Activated CD8-positive, alpha-beta memory T cell treated with anti-CD3 and anti-CD28 coated beads for 48 hours (primary cell): Measurements from ENCODE around the gene HSPA6.
"Not testable (repeated sequence)": the region's sequence is repeated elsewhere in the genome, so short reads cannot be mapped to it uniquely, and the experiment has no call there.

ENCODE experiments used
- DNase-seq, 3 experiments: peaks; one replicate each; pipeline ENCODE4 v3.0.0-alpha.2; 2020; ENCODE audit warnings: low read depth in 2 of 3, low spot score in 2 of 3

The HSPA6 gene

GRCh38 chr1:161531986-161532643 lies 7.8 kb downstream of the HSPA6 start:
- DNase-seq, result no peak

DNA sequence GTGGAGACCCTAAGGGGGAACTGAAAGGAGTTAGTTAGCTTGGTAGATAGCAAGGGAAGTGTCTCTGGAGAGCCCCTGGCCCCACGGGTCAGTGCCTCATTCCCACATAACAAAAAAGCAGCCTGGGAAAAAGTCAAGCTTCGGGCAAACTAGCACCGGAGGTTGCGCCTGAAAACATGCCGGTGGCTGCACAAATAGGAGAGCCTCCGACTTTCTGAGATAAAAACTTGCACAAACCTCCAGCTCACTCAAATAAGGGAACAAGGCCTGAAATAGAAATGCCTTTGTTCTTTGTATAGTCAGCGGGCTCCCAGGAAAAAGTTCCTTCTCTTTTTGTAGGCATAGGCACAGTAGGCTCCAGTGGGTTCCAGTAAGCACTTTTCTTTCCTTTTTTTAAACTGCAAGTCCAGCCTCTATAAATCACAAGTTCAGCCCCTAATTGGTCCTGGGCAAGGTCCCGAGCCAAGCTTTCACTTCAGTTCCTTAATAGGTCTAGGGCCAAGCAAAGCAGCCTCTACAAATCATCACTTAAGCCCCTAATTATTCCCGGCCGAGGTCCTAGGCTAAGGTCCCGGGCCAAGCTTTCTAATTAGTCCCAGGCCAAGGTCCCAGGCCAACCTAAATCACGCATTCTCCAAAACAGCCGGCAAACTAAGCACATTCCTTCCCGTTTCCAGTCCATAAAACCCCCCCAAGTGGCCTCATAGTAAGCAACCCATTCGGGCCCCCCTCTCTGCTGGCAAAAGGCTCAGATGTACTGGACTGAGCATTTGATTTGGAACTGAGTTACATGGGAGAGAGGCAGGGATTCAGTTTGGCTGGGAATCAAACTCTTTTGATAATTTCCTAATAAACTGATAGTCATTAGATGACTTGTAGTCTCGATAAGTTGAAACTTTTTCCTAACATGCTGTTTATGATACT lies 8.6 kb downstream of the HSPA6 start:
- DNase-seq, result not testable (repeated sequence)

DNA sequence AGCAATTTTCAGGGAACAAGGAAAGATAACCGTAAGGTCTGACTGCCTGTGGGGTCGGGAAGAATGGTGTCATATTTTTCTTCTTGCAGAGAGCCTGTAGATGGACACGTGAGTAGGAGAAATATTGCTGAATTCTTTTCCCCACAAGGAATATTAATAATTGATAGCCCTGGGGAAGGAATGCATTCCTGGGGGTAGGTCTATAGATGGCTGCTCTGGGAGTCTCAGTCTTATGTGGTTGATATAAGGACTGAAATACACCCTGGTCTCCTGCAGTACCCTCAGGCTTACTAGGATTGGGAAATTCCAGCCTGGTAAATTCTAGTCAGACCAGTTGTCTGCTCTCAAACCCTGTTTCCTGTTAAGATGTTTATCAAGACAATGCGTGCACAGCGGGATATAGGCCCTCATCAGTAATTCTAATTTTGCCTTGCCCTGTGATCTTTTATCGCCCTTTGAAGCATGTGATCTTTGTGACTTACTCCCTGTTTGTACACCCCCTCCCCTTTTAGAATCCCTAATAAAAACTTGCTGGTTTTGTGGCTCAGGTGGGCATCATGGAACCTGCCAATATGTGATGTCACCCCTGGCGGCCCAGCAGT lies 12.8 kb downstream of the HSPA6 start:
- DNase-seq, result not testable (repeated sequence)

DNA sequence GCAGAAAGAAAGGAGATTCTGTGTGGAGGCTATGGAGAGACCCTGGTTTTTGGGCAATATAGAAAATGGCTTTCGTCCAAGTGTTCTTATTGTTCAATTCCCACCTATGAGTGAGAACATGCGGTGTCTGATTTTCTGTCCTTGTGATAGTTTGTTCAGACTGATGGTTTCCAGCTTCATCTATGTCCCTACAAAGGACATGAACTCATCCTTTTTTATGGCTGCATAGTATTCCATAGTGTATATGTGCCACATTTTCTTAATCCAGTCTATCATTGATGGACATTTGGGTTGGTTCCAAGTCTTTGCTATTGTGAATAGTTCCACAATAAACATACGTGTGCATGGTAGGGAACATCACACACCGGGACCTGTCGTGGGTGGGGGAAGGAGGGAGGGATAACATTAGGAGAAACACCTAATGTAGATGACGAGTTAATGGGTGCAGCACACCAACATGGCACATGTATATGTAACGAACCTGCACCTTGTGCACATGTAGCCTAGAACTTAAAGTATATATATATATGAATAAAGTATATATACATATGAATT lies 14.7 kb downstream of the HSPA6 start:
- DNase-seq, result not testable (repeated sequence)

GRCh38 chr1:161539731-161540569 lies 15.6 kb downstream of the HSPA6 start:
- DNase-seq, result peak; percentile 88 to 100 (median 99)

DNA sequence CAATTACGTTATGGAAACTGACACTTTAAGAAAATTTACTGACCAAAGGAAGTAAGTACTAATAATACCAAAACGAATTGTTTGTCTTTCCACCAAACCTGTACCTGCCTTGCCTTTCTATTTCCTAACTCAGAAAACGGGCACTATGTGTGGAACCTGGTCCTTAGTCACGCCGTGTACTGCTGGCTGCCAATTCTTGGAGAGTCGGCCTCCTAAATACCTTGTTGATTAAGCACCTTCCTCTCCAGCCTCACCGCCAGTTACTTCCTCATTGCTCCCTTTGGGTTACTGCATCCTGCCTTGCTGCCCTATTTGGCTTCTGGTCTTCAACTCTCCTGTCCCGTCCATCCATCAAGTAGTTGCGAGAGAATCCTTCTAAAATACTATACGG lies 16.2 kb downstream of the HSPA6 start:
- DNase-seq, result not testable (repeated sequence)

DNA sequence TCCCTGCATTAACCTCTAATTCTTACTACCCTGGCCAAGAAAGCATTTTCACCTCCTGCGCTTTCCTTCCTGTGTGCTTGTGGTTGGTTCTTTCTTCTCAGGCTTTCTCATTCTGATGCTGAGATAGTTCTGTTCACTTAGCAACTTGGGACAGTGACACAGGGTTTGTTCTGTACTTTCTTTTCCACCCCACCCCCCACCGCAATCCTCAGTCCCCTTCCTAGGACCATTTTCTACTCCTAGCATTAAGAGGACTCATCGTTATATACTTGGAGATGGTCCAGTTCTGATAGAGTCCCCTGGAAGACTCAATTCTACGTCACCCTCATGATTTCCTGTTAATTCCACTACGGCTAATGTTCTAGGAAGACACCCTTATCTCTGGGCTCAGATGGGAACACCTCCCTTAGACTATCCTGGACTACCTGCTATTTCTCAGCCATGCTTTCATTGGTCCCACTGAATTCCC lies 17.8 kb downstream of the HSPA6 start:
- not testable (repeated sequence) for DNase-seq

DNA sequence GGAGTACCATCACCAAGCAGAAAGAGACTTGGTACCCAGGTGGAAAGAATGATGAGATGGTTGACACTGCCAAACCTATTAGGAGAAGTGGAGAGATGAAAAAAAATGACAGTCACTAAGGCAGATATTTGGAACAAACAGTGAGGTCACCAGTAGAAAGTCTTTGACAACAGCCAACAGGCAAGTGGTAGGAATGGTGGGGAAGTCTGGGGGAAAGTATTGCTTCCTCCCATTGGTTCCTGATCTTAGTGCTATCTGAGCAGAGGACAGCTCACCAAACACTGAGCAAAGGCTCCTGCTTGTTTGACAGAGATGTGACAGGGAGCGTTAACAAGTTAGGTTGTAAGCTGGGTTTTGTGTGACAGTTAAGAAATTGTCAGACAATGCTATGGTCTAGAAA lies 18.8 kb downstream of the HSPA6 start:
- not testable (repeated sequence) for DNase-seq

DNA sequence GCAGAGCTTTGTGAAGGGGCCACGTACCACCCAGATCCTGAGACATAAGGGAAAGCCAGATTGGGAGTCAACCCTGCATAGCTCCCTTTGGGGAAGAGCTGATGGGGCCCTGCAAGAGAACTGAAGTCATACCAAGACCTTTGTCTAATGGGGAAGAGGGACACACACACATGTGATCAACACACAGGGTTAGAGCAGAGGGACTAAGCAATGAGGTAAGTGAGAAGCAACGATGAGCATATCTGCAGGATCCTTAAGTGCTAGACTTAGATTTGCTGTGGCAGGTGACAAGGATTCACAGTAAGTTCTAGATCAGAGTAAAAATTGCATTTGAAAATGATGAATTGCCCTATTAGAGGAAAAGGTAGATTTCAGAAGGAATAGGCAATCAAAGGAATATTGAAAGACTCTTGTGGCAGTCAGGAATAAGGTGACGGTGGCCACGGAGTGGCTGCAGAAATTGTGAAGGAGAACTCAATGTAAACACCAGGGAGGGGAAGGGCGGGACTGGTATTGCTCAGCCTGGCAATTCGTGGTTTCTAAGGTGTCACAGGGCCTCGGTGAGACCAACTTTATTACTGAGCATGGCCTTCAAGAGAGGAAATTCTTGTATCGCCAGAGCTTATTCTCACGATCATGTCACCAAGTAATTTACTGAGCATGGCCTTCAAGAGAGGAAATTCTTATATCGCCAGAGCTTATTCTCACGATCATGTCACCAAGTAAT lies 20.8 kb downstream of the HSPA6 start:
- DNase-seq, result not testable (repeated sequence)

DNA sequence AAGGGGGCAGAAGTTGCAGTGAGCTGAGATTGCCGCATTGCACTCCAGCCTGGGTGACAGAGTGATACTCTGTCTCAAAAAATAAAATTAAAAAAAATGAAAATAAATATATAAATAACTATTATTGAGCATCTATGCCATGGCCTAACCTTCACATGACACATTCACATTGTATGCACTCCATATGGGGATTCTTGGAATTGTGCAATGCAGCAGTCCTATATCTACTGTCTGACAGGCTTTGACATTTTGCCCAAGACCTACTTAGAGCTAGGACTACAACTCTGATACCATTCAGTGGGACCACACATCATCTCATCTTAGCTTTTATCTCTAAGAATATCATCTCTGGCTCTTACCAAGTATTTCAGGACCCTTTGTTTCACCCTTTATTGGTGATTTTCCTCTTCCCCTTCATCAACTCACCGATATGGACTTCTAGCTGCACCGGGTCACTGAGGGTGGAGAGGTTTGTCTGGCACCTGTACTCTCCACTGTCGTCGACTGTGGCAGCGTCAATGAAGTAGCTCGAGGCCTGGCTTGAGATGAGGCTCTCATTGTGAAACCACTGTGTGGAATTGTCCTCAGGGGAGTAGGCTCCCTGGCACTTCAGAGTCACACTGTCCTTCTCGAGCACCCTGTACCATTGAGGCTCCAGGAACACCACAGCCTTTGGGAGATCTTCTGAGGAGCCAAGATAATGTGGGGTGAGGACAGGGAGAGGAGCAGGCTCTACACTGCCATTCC lies 23.8 kb downstream of the HSPA6 start:
- not testable (repeated sequence) for DNase-seq

- not testable (repeated sequence) for DNase-seq
Observed at GRCh38 chr1:161548749-161549406, 24.5 kb downstream of the HSPA6 start.

DNA sequence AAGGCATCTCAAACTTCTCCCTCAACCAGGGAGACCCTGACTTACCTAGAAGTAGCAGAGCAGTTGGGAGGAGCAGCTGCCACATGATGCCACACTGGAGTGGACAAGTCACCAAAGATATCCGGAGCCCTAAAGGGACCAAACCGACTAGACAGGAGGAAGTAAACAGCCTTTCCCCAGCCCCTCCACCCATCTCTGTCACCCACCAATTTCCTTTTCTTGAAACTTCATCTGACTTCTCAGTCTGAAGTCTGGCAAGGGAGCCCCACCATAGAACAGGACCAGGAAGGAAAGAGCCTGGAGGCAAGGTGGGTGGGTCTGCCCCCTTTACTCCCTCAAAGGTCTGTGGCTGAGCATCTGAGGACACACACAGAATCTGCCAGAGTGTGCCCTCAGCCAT lies 25.3 kb downstream of the HSPA6 start, which contains the start of gene FCGR3A:
FCGR3A (minus strand) TSS at position 167 of the 400 bp plus-strand sequence; CDS start at position 85, 82 bp downstream.
- DNase-seq, result no peak

GRCh38 chr1:161550942-161551341 lies 26.6 kb downstream of the HSPA6 start:
- not testable (repeated sequence) for DNase-seq

DNA sequence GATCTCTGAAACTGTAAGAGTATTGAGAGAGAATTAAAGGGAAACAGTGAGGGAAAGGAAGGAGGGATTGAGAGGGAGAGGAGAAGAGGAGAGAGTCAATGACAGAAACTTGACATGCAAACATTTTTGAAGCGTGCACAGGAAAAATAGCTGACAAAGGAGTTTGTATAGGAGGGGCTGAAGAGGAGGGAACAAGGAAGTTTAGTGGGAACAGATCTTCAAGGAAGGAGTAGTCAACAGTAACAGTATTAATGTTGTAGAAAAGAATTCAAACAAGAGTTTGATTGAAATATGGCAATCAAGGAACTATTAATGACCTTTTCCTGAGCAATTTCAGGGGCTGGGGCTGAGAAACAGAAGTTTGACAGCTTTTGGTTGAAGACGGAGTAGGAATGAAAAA lies 29.3 kb downstream of the HSPA6 start:
- DNase-seq, result not testable (repeated sequence)

- DNase-seq, result not testable (repeated sequence)
Observed at GRCh38 chr1:161554340-161554739, 30.0 kb downstream of the HSPA6 start.

GRCh38 chr1:161554815-161555417 lies 30.6 kb downstream of the HSPA6 start:
- DNase-seq, result not testable (repeated sequence)

- not testable (repeated sequence) for DNase-seq
Observed at GRCh38 chr1:161556143-161556542, 31.8 kb downstream of the HSPA6 start.

DNA sequence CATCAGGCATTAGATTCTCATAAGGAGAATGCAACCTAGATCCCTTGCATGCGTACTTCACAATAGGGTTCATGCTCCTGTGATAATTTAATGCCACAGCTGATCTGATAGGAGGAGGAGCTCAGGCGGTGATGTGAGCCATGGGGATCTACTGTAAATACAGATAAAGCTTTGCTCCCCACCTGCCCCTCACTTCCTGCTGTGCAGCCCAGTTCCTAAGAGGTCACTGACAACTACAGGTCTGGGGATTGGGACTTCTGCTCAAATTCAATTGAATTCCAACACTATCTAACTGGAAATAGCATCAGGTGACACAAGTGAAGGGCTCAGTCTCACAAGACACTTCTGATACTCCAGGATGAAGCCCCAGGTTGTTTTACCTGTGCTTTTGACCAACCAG lies 32.6 kb downstream of the HSPA6 start:
- not testable (repeated sequence) for DNase-seq
